Body of pancreas (tissue), 4 donors: ENCODE results near the gene CADM2.
"Not testable (repeated sequence)": the region's sequence is repeated elsewhere in the genome, so short reads cannot be mapped to it uniquely, and the experiment has no call there.

Source experiments
- CTCF ChIP-seq, 7 experiments: fragments of 450-650 bp in 4 of 7; fragments of 200-600 bp in 3 of 7; sonication (generic) in 3 of 7; IDR thresholded peaks; one replicate each; pipeline ENCODE4 v1.5.1; 2016 to 2019; ENCODE audit warnings: antibody characterized with exemption in 7 of 7
- POLR2A ChIP-seq, 3 donors: fragments of 450-650 bp; IDR thresholded peaks; one replicate each; pipeline ENCODE4 v1.6.1; 2016; ENCODE audit warnings: antibody characterized with exemption in 3 of 3, mild to moderate bottlenecking in 2 of 3

GRCh38 chr3:85153279-85153678 is 194.5 kb downstream of the CADM2 start:
- not testable (repeated sequence) for TF ChIP-seq CTCF, POLR2A (IDR thresholded peaks at IDR 0.05)
